ENCODE data around the gene CUL4B. TPM values are rescaled to one million over a fixed set of nuclear protein-coding genes. Genes with fewer than 3 reads are reported as not detected.
"Not testable (repeated sequence)": the region's sequence is repeated elsewhere in the genome, so short reads cannot be mapped to it uniquely, and the experiment has no call there.

CUL4B gene
- total RNA-seq, 4 donors from 2014 or later, result 24.7 to 44.9 (median 33.6) TPM

- Histone ChIP-seq H3K27me3 (no peaks in the 10 kb centered on the region), H3K4me1 (peaks cover 0 to 19% (median 0%) of the 10 kb centered on the region in 3 donors), H3K4me3 (peak overlapping the region; percentile 37 to 64 (median 49)), H3K27ac (peak overlapping the region; percentile 80 to 93 (median 88)), H3K36me3 (no peaks in the 10 kb centered on the region), H3K9me3 (no peaks in the 10 kb centered on the region)
- peak; percentile 15 for DNase-seq
- WGBS, 2 donors, result 1 to 28% methylated on average over 14 to 39 of the region's 39 CpGs
- peak in 1 of 4 donors; percentile 20 for TF ChIP-seq POLR2A (IDR thresholded peaks at IDR 0.05)
- TF ChIP-seq, protein P1, sequence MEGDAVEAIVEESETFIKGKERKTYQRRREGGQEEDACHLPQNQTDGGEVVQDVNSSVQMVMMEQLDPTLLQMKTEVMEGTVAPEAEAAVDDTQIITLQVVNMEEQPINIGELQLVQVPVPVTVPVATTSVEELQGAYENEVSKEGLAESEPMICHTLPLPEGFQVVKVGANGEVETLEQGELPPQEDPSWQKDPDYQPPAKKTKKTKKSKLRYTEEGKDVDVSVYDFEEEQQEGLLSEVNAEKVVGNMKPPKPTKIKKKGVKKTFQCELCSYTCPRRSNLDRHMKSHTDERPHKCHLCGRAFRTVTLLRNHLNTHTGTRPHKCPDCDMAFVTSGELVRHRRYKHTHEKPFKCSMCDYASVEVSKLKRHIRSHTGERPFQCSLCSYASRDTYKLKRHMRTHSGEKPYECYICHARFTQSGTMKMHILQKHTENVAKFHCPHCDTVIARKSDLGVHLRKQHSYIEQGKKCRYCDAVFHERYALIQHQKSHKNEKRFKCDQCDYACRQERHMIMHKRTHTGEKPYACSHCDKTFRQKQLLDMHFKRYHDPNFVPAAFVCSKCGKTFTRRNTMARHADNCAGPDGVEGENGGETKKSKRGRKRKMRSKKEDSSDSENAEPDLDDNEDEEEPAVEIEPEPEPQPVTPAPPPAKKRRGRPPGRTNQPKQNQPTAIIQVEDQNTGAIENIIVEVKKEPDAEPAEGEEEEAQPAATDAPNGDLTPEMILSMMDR (IDR thresholded peaks at IDR 0.05), result peak; percentile 17 to 62 (median 47)
- intact Hi-C loops (cut with DNase I), result no loop called here
These were observed 74.9 kb downstream of the CUL4B start for GRCh38 chrX:120485638-120486520.

- WGBS, 2 donors, result 66 to 71% methylated on average over 3 of the region's 3 CpGs
- no peak for TF ChIP-seq POLR2A (IDR thresholded peaks at IDR 0.05)
- TF ChIP-seq, protein P1 (IDR thresholded peaks at IDR 0.05), result no peak
- no peaks in the 10 kb centered on the region for H3K27me3 ChIP-seq
- no peak for DNase-seq
- H3K27ac ChIP-seq, result peak overlapping the region; percentile 80 to 93 (median 88)
- peak overlapping the region; percentile 37 to 64 (median 49) for H3K4me3 ChIP-seq
- no peaks in the 10 kb centered on the region for H3K36me3 ChIP-seq
- peaks cover 0 to 19% (median 0%) of the 10 kb centered on the region in 3 donors for H3K4me1 ChIP-seq
- H3K9me3 ChIP-seq, result no peaks in the 10 kb centered on the region
- intact Hi-C loops (cut with DNase I), result no loop called here
These were observed 75.5 kb downstream of the CUL4B start for GRCh38 chrX:120485315-120485637.

DNA sequence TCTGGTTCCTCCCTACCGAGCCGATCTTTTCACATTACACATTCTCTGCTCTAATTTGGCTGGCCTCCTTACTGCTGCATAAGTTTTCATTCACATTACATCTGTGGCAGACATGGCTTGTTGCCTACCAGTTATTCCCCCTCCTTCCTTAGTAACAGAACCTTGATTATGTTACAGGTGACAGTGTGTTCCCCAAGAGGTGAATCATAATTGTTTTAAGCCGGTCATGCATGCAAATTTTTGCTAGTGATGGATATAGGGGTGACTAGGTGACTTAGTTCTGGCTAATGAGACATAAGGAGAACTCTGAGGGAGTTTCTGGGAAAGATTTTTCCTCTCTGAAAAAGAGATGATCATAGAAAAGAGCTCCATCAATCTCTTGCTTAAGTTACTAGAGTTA is 83.3 kb downstream of the CUL4B start:
- DNase-seq, result no peak
- H3K36me3 ChIP-seq, result no peaks in the 10 kb centered on the region
- no peaks in the 10 kb centered on the region for H3K4me1 ChIP-seq
- no peaks in the 10 kb centered on the region for H3K27me3 ChIP-seq
- no peak overlapping the region for H3K4me3 ChIP-seq
- no peak overlapping the region for H3K27ac ChIP-seq
- TF ChIP-seq POLR2A (IDR thresholded peaks at IDR 0.05), result no peak
- TF ChIP-seq, protein P1 (IDR thresholded peaks at IDR 0.05), result no peak
- intact Hi-C loops (cut with DNase I), result no loop called here
- 45 to 49% methylated on average over 3 of the region's 3 CpGs for WGBS, 2 donors
- H3K9me3 ChIP-seq, result no peaks in the 10 kb centered on the region

- DNase-seq, result no peak
- Histone ChIP-seq H3K9me3 (no peaks in the 10 kb centered on the region), H3K27ac (no peak overlapping the region), H3K27me3 (no peaks in the 10 kb centered on the region), H3K36me3 (no peaks in the 10 kb centered on the region), H3K4me1 (no peaks in the 10 kb centered on the region), H3K4me3 (no peak overlapping the region)
- 66 to 73% methylated on average over 2 of the region's 2 CpGs for WGBS, 2 donors
- intact Hi-C loops (cut with DNase I), result no loop called here
- no peak for TF ChIP-seq POLR2A (IDR thresholded peaks at IDR 0.05)
- TF ChIP-seq, protein P1 (IDR thresholded peaks at IDR 0.05), result no peak
These were observed 84.0 kb downstream of the CUL4B start for GRCh38 chrX:120476714-120477113.

DNA sequence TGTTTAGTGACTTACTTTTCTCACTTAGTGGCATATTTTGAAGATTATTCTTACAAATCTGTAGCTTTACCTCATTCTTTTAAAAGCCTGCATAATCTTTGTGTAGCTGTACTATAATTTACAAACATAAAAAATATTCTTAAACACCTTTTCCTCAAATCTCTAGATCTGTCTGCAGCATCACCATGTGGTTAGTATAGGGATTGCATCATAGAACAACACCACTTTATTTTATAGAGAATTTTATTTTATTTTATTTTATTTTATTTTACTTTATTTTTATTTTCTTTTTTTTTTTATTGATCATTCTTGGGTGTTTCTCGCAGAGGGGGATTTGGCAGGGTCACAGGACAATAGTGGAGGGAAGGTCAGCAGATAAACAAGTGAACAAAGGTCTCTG is 85.3 kb downstream of the CUL4B start:
- WGBS, 2 donors, result no CpG with 5 or more reads among the region's 1 CpG
- not testable (repeated sequence) for DNase-seq

More for the DNA sequence above, 85.3 kb downstream of the CUL4B start:
- H3K27ac ChIP-seq; H3K4me3 ChIP-seq; H3K36me3 ChIP-seq; H3K4me1 ChIP-seq; intact Hi-C loops (cut with DNase I); H3K27me3 ChIP-seq; H3K9me3 ChIP-seq: not testable (repeated sequence)
- TF ChIP-seq, protein P1 (IDR thresholded peaks at IDR 0.05), result peak; percentile 32 to 58 (median 42)
